ENCODE measurements around the gene NDRG3. TPM values are rescaled to one million over a fixed set of nuclear protein-coding genes. Genes with fewer than 3 reads are reported as not detected.

Gene NDRG3
- polyA plus RNA-seq, 1 of the 3 experiments (the other 2 are of a cell fraction), result 20.5 TPM

- TF ChIP-seq GATA2 (CRISPR knock-in tag; IDR thresholded peaks at IDR 0.05) (no peak), EZH2phosphoT487 (IDR thresholded peaks at IDR 0.05; ENCODE audit: borderline replicate concordance, low read depth) (no peak), FOSL2 (IDR thresholded peaks at IDR 0.05; ENCODE audit: borderline replicate concordance, low read depth) (no peak)
- TF ChIP-seq, protein P1, sequence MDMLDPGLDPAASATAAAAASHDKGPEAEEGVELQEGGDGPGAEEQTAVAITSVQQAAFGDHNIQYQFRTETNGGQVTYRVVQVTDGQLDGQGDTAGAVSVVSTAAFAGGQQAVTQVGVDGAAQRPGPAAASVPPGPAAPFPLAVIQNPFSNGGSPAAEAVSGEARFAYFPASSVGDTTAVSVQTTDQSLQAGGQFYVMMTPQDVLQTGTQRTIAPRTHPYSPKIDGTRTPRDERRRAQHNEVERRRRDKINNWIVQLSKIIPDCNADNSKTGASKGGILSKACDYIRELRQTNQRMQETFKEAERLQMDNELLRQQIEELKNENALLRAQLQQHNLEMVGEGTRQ (IDR thresholded peaks at IDR 0.05; ENCODE audit: borderline replicate concordance, low read depth, low read length), result no peak
These were observed 10.6 kb upstream of the NDRG3 start (continued) for GRCh38 chr20:36756496-36756895.

GRCh38 chr20:36754656-36755222 lies 8.8 kb upstream of the NDRG3 start:
- peak; percentile 71 for DNase-seq
- Histone ChIP-seq H3K4me1 (ENCODE audit: control insufficient read depth in 1 of 2, insufficient read depth in 2 of 2, low read depth in 1 of 2, low read length in 1 of 2) (no peaks in the 10 kb centered on the region), H3K27me3 (ENCODE audit: insufficient read depth) (no peaks in the 10 kb centered on the region), H3K36me3 (replicated peaks in 1 of 2; ENCODE audit: control insufficient read depth in 1 of 2, insufficient read depth in 2 of 2, low read length in 1 of 2) (peaks cover 11 to 44% of the 10 kb centered on the region in 2 experiments), H3K9ac (no peak overlapping the region), H3K79me2 (ENCODE audit: insufficient read depth) (no peaks in the 10 kb centered on the region), H3K4me3 (ENCODE audit: low read depth in 2 of 2, low read length in 1 of 2) (no peak overlapping the region), H3K27ac (ENCODE audit: low read depth in 2 of 2, low read length in 1 of 2) (peak overlapping the region in 1 of 2 experiments; percentile 14; a peak in 1 of 4 replicates), H3K4me2 (no peak overlapping the region), H3F3A (replicated peaks; ENCODE audit: insufficient read depth) (peaks cover 24% of the 10 kb centered on the region), H4K20me1 (ENCODE audit: insufficient read depth) (no peaks in the 10 kb centered on the region), H3K9me3 (no peaks in the 10 kb centered on the region), H3K9me2 (no peaks in the 10 kb centered on the region), H2AFZ (ENCODE audit: low read depth) (no peak overlapping the region)
- WGBS (ENCODE audit: low lambda C conversion rate), result 7% methylated on average over 2 of the region's 2 CpGs
- peak; percentile 39 for TF ChIP-seq CHD2 (IDR thresholded peaks at IDR 0.05; ENCODE audit: low read length, partially characterized antibody)
- no peak for TF ChIP-seq IRF3 (IDR thresholded peaks at IDR 0.05; ENCODE audit: low read depth, low read length)
- TF ChIP-seq MXI1 (IDR thresholded peaks at IDR 0.05; ENCODE audit: low read depth, low read length), result no peak
- peak; percentile 87 for TF ChIP-seq RAD21 (IDR thresholded peaks at IDR 0.05; ENCODE audit: low read length)
- peak; percentile 82 for TF ChIP-seq SMC3 (IDR thresholded peaks at IDR 0.05; ENCODE audit: low read depth, low read length)
- TF ChIP-seq, protein P1 (IDR thresholded peaks at IDR 0.05; ENCODE audit: borderline replicate concordance, low read depth, low read length), result no peak
- TF ChIP-seq CTCF (IDR thresholded peaks at IDR 0.05), result peak; percentile 76
- TF ChIP-seq USF1 (IDR thresholded peaks at IDR 0.05; ENCODE audit: borderline replicate concordance, low read depth), result no peak
- TF ChIP-seq, protein P2, sequence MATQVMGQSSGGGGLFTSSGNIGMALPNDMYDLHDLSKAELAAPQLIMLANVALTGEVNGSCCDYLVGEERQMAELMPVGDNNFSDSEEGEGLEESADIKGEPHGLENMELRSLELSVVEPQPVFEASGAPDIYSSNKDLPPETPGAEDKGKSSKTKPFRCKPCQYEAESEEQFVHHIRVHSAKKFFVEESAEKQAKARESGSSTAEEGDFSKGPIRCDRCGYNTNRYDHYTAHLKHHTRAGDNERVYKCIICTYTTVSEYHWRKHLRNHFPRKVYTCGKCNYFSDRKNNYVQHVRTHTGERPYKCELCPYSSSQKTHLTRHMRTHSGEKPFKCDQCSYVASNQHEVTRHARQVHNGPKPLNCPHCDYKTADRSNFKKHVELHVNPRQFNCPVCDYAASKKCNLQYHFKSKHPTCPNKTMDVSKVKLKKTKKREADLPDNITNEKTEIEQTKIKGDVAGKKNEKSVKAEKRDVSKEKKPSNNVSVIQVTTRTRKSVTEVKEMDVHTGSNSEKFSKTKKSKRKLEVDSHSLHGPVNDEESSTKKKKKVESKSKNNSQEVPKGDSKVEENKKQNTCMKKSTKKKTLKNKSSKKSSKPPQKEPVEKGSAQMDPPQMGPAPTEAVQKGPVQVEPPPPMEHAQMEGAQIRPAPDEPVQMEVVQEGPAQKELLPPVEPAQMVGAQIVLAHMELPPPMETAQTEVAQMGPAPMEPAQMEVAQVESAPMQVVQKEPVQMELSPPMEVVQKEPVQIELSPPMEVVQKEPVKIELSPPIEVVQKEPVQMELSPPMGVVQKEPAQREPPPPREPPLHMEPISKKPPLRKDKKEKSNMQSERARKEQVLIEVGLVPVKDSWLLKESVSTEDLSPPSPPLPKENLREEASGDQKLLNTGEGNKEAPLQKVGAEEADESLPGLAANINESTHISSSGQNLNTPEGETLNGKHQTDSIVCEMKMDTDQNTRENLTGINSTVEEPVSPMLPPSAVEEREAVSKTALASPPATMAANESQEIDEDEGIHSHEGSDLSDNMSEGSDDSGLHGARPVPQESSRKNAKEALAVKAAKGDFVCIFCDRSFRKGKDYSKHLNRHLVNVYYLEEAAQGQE (IDR thresholded peaks at IDR 0.05; ENCODE audit: low read depth, low read length), result no peak
- no peak for TF ChIP-seq GABPA (IDR thresholded peaks at IDR 0.05; ENCODE audit: low read depth)
- no peak for TF ChIP-seq YY1 (IDR thresholded peaks at IDR 0.05; ENCODE audit: low read depth)
- POLR2A ChIA-PET, result interaction anchor here (0.9 kb wide), 1 partner anchor 149 kb away, joined by 3 read pairs; the partner anchor contains the start of gene RAB5IF
- CTCF ChIA-PET, result interaction anchor here (0.6 to 3.5 kb wide), 35 partner anchors 10 to 195 kb away, joined by 3 to 40 read pairs (median 4); partner anchors contain the start of genes DSN1, NDRG3 and RAB5IF
